HepG2 (cell line): ENCODE results near the gene TSEN54. TPM values are rescaled to one million over a fixed set of nuclear protein-coding genes. Genes with fewer than 3 reads are reported as not detected.

ENCODE experiments used
- ATAC-seq: fragments of 200-7000 bp; cut with Tn5 transposase; 3 replicates; pipeline ENCODE4 v1.9.1; 2020; ENCODE audit warnings: mild to moderate bottlenecking, moderate library complexity
- BruUV-seq: library from RNA; stranded (reverse); fragments of 400-500 nt; replicated peaks from 2 replicates; lab custom pipeline; 2021; lab: Mats Ljungman, UMichigan
- CTCF ChIA-PET: fragments of 300-600 bp; formaldehyde crosslinking; extraction: SDS; loops from one replicate; lab custom pipeline; 2021; ENCODE audit warnings: low total read pairs, inconsistent platforms, low intra/inter-chr PET ratio; lab: Yijun Ruan, JAX
- POLR2A ChIA-PET: fragments of 350-600 bp; sonication (Branson Sonifier 250); formaldehyde crosslinking; loops from one replicate; lab custom pipeline; 2020; ENCODE audit warnings: antibody characterized with exemption, inconsistent platforms; lab: Yijun Ruan, JAX
- DNase-seq: peaks from one replicate; pipeline ENCODE4 v3.0.0-alpha.2; 2015; ENCODE audit warnings: low spot score
- FAIRE-seq: peaks from 3 replicates; lab custom pipeline; 2011; peaks lifted over from hg19 to GRCh38; lab: Jason Lieb, UNC
- H2AFZ ChIP-seq: one replicate; pipeline ENCODE4 v1.6.1; 2011; ENCODE audit warnings: low read length, inconsistent platforms
- H3K27ac ChIP-seq: fragments of 300-600 bp; 3 replicates; pipeline ENCODE4 v1.8.0; 2011; ENCODE audit warnings: mixed run types, mild to moderate bottlenecking, mixed read lengths, low read length, inconsistent platforms; ENCODE audit not compliant: insufficient read depth; ENCODE audit errors: extremely low read length
- H3K27me3 ChIP-seq, 2 experiments: fragments of 200-600 bp in 1 of 2; 2 replicates in 1 of 2; 3 replicates in 1 of 2; pipeline versions ENCODE4 v1.6.0 to v1.8.0; 2011; ENCODE audit warnings: low read length in 2 of 2, mild to moderate bottlenecking in 2 of 2, moderate library complexity in 2 of 2, inconsistent platforms in 1 of 2; ENCODE audit not compliant: insufficient read depth in 2 of 2, control insufficient read depth in 1 of 2
- H3K36me3 ChIP-seq, 2 experiments: fragments of 200-600 bp in 1 of 2; replicated peaks in 1 of 2; 2 replicates in 1 of 2; 3 replicates in 1 of 2; pipeline versions ENCODE4 v1.5.1 to v1.8.0; 2011; ENCODE audit warnings: low read length in 2 of 2, inconsistent platforms in 1 of 2; ENCODE audit not compliant: insufficient read depth in 2 of 2, control insufficient read depth in 1 of 2
- H3K4me1 ChIP-seq: 2 replicates; pipeline ENCODE4 v1.5.1; 2012; ENCODE audit warnings: low read length, inconsistent platforms; ENCODE audit not compliant: insufficient read depth
- H3K4me2 ChIP-seq: 2 replicates; pipeline ENCODE4 v1.6.0; 2011; ENCODE audit warnings: low read depth, low read length, inconsistent platforms
- H3K4me3 ChIP-seq, 3 experiments: fragments of 200-600 bp in 1 of 3; sonication (generic), shearing (Covaris generic) in 1 of 3; replicated peaks in 1 of 3; 2 replicates each; pipeline ENCODE4 v1.5.1; 2011 to 2016; ENCODE audit warnings: low read length in 3 of 3, inconsistent platforms in 2 of 3, low read depth in 2 of 3, mild to moderate bottlenecking in 2 of 3, control low read depth in 1 of 3, mixed read lengths in 1 of 3; ENCODE audit not compliant: insufficient read depth in 1 of 3
- H3K79me2 ChIP-seq: one replicate; pipeline ENCODE4 v1.6.1; 2011; ENCODE audit warnings: low read length, inconsistent platforms; ENCODE audit not compliant: insufficient read depth
- H3K9ac ChIP-seq: 2 replicates; pipeline ENCODE4 v1.6.0; 2011; ENCODE audit warnings: mild to moderate bottlenecking, low read depth, low read length, inconsistent platforms; ENCODE audit not compliant: insufficient read depth
- H3K9me3 ChIP-seq: 2 replicates; pipeline ENCODE4 v1.5.1; 2012; ENCODE audit warnings: mild to moderate bottlenecking, low read length
- H4K20me1 ChIP-seq: 2 replicates; pipeline ENCODE4 v1.6.0; 2011; ENCODE audit warnings: inconsistent platforms, mild to moderate bottlenecking, low read length, moderate library complexity; ENCODE audit not compliant: insufficient read depth
- ATF7 ChIP-seq, 2 experiments: fragments of 450-650 bp in 1 of 2; sonication (generic) in 1 of 2; formaldehyde crosslinking in 1 of 2; IDR thresholded peaks; 2 replicates each; pipeline versions ENCODE4 v1.4.0 to v1.6.1; 2016 to 2020; ENCODE audit warnings: antibody characterized with exemption in 1 of 2, mild to moderate bottlenecking in 1 of 2, missing genetic modification reagents in 1 of 2
- ATM ChIP-seq: fragments of 450-650 bp; IDR thresholded peaks from 2 replicates; pipeline ENCODE4 v1.7.1; 2017; ENCODE audit warnings: mild to moderate bottlenecking, borderline replicate concordance
- HBP1 ChIP-seq: IDR thresholded peaks from 2 replicates; pipeline ENCODE4 v1.6.1; 2016; ENCODE audit warnings: low read depth, control low read depth
- HNRNPL ChIP-seq: fragments of 200-400 bp; formaldehyde crosslinking; IDR thresholded peaks from 2 replicates; pipeline ENCODE4 v1.6.1; 2017; ENCODE audit warnings: mild to moderate bottlenecking, low read depth, low read length
- IKZF1 ChIP-seq: fragments of 450-650 bp; IDR thresholded peaks from 2 replicates; pipeline ENCODE4 v1.7.1; 2016
- KLF11 ChIP-seq: IDR thresholded peaks from 2 replicates; pipeline ENCODE4 v1.6.1; 2016; ENCODE audit warnings: missing compliant biosample characterization
- KMT2A ChIP-seq: sonication (generic); formaldehyde crosslinking; IDR thresholded peaks from 2 replicates; pipeline ENCODE4 v1.4.0; 2020; ENCODE audit warnings: missing genetic modification reagents
- MAFG ChIP-seq: sonication (generic); formaldehyde crosslinking; IDR thresholded peaks from 2 replicates; pipeline ENCODE4 v1.5.1; 2020; ENCODE audit warnings: mild to moderate bottlenecking, missing genetic modification reagents
- MBNL3 ChIP-seq: fragments of 250-450 bp; sonication (Bioruptor Pico); conservative IDR thresholded peaks from 2 replicates; pipeline ENCODE4 v1.8.0; 2022; ENCODE audit warnings: mild to moderate bottlenecking, inconsistent platforms
- NKX3-1 ChIP-seq: sonication (generic); formaldehyde crosslinking; IDR thresholded peaks from 2 replicates; pipeline ENCODE4 v1.5.0; 2020; ENCODE audit warnings: missing genetic modification reagents
- REL ChIP-seq: sonication (generic); formaldehyde crosslinking; conservative IDR thresholded peaks from 2 replicates; pipeline ENCODE4 v1.8.0; 2022; ENCODE audit warnings: mild to moderate bottlenecking, missing genetic modification reagents, moderate library complexity
- SNAPC2 ChIP-seq: sonication (generic); formaldehyde crosslinking; IDR thresholded peaks from 2 replicates; pipeline ENCODE4 v1.8.1; 2022; ENCODE audit warnings: mild to moderate bottlenecking, missing genetic modification reagents
- TBX3 ChIP-seq: fragments of 450-650 bp; IDR thresholded peaks from 2 replicates; pipeline ENCODE4 v1.6.1; 2017; ENCODE audit warnings: antibody characterized with exemption, mild to moderate bottlenecking, inconsistent platforms, borderline replicate concordance
- ZNF510 ChIP-seq: sonication (generic); formaldehyde crosslinking; IDR thresholded peaks from 2 replicates; pipeline ENCODE4 v1.4.0; 2020; ENCODE audit warnings: low read depth, mild to moderate bottlenecking, missing genetic modification reagents
- ZNF558 ChIP-seq: sonication (generic); formaldehyde crosslinking; IDR thresholded peaks from 2 replicates; pipeline ENCODE4 v1.9.0; 2022; ENCODE audit warnings: mild to moderate bottlenecking, missing genetic modification reagents, borderline replicate concordance
- ZNF576 ChIP-seq: sonication (generic); formaldehyde crosslinking; IDR thresholded peaks from 2 replicates; pipeline ENCODE4 v1.4.0; 2020; ENCODE audit warnings: mild to moderate bottlenecking, missing genetic modification reagents
- ZNF772 ChIP-seq: sonication (generic); formaldehyde crosslinking; IDR thresholded peaks from 2 replicates; pipeline ENCODE4 v1.5.0; 2020; ENCODE audit warnings: mild to moderate bottlenecking, missing genetic modification reagents
- ZNF878 ChIP-seq: sonication (generic); formaldehyde crosslinking; IDR thresholded peaks from 2 replicates; pipeline ENCODE4 v1.8.1; 2023; ENCODE audit warnings: mild to moderate bottlenecking, missing genetic modification reagents, moderate library complexity
- ZSCAN30 ChIP-seq: sonication (generic); formaldehyde crosslinking; IDR thresholded peaks from 2 replicates; pipeline ENCODE4 v1.5.0; 2020; ENCODE audit warnings: mild to moderate bottlenecking, missing genetic modification reagents
- WGBS: methylation state at CpG from one replicate; pipeline ENCODE4 v1.1.6; 2017; ENCODE audit warnings: low lambda C conversion rate; 5-methylcytosine and 5-hydroxymethylcytosine counted together
- in situ Hi-C: cut with HindIII; loops from 2 replicates; pipeline ENCODE4 v1.10.0; 2017; ENCODE audit warnings: low pct_unique_long_range_greater_than_20kb; ENCODE audit not compliant: extremely low pct_ligation_motif_present
- intact Hi-C: fragments of 100-400 bp; cut with micrococcal nuclease; formaldehyde crosslinking; loops from one replicate; pipeline ENCODE4 v1.10.0; 2022; ENCODE audit not compliant: unreplicated experiment
- polyA plus RNA-seq, 8 experiments: library from polyadenylated mRNA; depleted of rRNA in 3 of 8; stranded (reverse) in 7 of 8; unstranded in 1 of 8; fragments of >200 nt; fragmentation: Illumina TruSeq in 4 of 8; extraction: Trizol in 4 of 8; gene quantifications; 2 replicates each; pipeline versions ENCODE4 v1.2.1 to v1.2.3, GENCODE V29; 2011 to 2016; ENCODE audit warnings: low read depth in 4 of 8, missing spikeins in 1 of 8, mixed read lengths in 1 of 8; ENCODE audit not compliant: insufficient read depth in 1 of 8
- total RNA-seq, 5 experiments: library from RNA; depleted of rRNA; stranded (reverse); fragments of >200 nt; fragmentation: Illumina TruSeq; extraction: Trizol; gene quantifications; 2 replicates each; pipeline ENCODE4 v1.2.3, GENCODE V29; 2016; ENCODE audit warnings: low read depth in 1 of 5
- TF ChIP-seq, protein P1 (sequence below): sonication (generic); formaldehyde crosslinking; conservative IDR thresholded peaks from 2 replicates; pipeline ENCODE4 v1.8.0; 2022; ENCODE audit warnings: mild to moderate bottlenecking, moderate library complexity, missing genetic modification reagents
- TF ChIP-seq, protein P2 (sequence below): sonication (generic); formaldehyde crosslinking; IDR thresholded peaks from 2 replicates; pipeline ENCODE4 v1.4.0; 2020; ENCODE audit warnings: mild to moderate bottlenecking, missing genetic modification reagents

Gene TSEN54
- total and polyA plus RNA-seq, 2 of the 13 experiments (the other 11 are each of a cell fraction or from before 2014, with no cell fraction given) = 62.9 to 63.3 TPM

DNA sequence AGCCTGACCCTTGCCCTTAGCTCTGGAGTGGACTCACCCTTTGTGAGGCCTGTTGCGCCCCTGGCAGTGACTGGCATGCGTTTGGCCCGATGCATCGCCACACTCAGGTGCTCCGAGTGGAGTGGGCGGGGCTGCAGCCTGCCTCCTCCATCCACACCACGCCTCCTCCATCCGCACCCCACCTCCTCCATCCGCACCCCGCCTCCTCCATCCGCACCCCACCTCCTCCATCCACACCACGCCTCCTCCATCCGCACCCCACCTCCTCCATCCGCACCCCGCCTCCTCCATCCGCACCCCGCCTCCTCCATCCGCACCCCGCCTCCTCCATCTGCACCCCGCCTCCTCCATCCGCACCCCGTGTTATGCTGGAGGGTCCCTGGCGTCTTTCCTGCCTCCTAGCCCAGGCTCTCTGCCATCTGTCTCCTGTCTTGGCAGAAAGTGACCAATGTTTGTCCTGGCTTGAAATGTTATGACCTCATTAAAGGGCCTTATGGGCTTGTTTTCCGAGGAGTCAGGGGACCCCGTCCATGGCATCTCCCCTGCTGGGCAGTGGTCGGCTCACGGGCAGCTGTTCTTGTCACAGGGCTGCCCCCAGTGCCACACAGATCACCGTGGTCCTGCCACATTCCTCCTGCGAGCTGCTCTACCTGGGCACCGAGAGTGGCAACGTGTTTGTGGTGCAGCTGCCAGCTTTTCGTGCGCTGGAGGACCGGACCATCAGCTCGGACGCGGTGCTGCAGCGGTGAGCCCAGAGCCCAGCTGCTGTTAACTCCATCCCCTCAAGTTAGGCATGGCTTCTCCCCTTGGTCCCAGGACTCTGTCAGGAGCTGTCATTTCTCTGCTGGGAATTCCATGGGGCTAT, 42.6 kb downstream of the TSEN54 start:
- Histone ChIP-seq H3K27me3 (no peaks in the 10 kb centered on the region), H3K9me3 (no peaks in the 10 kb centered on the region), H3K36me3 (peaks cover 11 to 19% of the 10 kb centered on the region in 2 experiments), H3K27ac (peak overlapping the region; percentile 81), H3K79me2 (peaks cover 3% of the 10 kb centered on the region), H3K4me3 (peak overlapping the region in 1 of 3 experiments; percentile 69; a peak in 1 of 6 replicates), H3K9ac (no peak overlapping the region), H2AFZ (no peak overlapping the region), H4K20me1 (no peaks in the 10 kb centered on the region), H3K4me2 (peak overlapping the region; percentile 80), H3K4me1 (peaks cover 77% of the 10 kb centered on the region)
- in situ Hi-C loops (no loop called here), intact Hi-C loops (no loop called here)
- DNase-seq = no peak
- no peak for ATAC-seq
- 94% methylated on average over 38 of the region's 38 CpGs for WGBS
- CTCF ChIA-PET = interaction anchor here (1.7 kb wide), 1 partner anchor 43 kb away, joined by 3 read pairs; the partner anchor contains the start of gene CASKIN2
- BruUV-seq = no TSS peak
- POLR2A ChIA-PET = interaction anchor here (1.1 to 4.3 kb wide), 6 partner anchors 9 to 42 kb away, joined by 3 to 39 read pairs (median 4); no protein-coding TSS in a partner anchor
- no peak for FAIRE-seq
- TF ChIP-seq ZSCAN30 (no peak), ZNF510 (no peak), KLF11 (no peak), TBX3 (no peak), ZNF576 (CRISPR knock-in tag) (0 out of 2 replicates have a peak, but pooled peaks have one; percentile 71), MAFG (no peak), REL (CRISPR knock-in tag) (no peak), NKX3-1 (CRISPR knock-in tag) (no peak), KMT2A (CRISPR knock-in tag) (no peak), SNAPC2 (no peak), ATF7 (IDR thresholded peaks at IDR 0.05) (no peak), ATF7 (CRISPR knock-in tag; IDR thresholded peaks at IDR 0.05) (no peak), HBP1 (CRISPR knock-in tag) (no peak), ZNF772 (no peak), IKZF1 (no peak), ATM (no peak), ZNF878 (CRISPR knock-in tag) (no peak), ZNF558 (CRISPR knock-in tag) (no peak), MBNL3 (CRISPR knock-in tag) (no peak), HNRNPL (peak; percentile 23; the same call in 1 of the 2 replicates)
- TF ChIP-seq, protein P1, sequence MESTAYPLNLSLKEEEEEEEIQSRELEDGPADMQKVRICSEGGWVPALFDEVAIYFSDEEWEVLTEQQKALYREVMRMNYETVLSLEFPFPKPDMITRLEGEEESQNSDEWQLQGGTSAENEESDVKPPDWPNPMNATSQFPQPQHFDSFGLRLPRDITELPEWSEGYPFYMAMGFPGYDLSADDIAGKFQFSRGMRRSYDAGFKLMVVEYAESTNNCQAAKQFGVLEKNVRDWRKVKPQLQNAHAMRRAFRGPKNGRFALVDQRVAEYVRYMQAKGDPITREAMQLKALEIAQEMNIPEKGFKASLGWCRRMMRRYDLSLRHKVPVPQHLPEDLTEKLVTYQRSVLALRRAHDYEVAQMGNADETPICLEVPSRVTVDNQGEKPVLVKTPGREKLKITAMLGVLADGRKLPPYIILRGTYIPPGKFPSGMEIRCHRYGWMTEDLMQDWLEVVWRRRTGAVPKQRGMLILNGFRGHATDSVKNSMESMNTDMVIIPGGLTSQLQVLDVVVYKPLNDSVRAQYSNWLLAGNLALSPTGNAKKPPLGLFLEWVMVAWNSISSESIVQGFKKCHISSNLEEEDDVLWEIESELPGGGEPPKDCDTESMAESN (CRISPR knock-in tag) = no peak
- TF ChIP-seq, protein P2, sequence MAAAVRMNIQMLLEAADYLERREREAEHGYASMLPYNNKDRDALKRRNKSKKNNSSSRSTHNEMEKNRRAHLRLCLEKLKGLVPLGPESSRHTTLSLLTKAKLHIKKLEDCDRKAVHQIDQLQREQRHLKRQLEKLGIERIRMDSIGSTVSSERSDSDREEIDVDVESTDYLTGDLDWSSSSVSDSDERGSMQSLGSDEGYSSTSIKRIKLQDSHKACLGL (CRISPR knock-in tag) = 0 out of 2 replicates have a peak, but pooled peaks have one; percentile 46
